GM12878 (cell line): Measurements from ENCODE around the gene GEMIN5. TPM values are rescaled to one million over a fixed set of nuclear protein-coding genes. Genes with fewer than 3 reads are reported as not detected.

Experiments used
- ATAC-seq: fragments of 200-7000 bp; cut with Tn5 transposase; 3 replicates; pipeline ENCODE4 v1.9.1; 2020; ENCODE audit warnings: mild to moderate bottlenecking, moderate library complexity
- BruUV-seq: library from RNA; stranded (reverse); fragments of 400-500 nt; replicated peaks from 2 replicates; lab custom pipeline; 2021; lab: Mats Ljungman, UMichigan
- CTCF ChIA-PET: fragments of 300-600 bp; sonication (Branson Sonifier 250); formaldehyde crosslinking; extraction: SDS; loops from one replicate; lab custom pipeline; 2021; ENCODE audit warnings: inconsistent platforms; lab: Yijun Ruan, JAX
- POLR2A ChIA-PET: fragments of 350-600 bp; formaldehyde crosslinking; extraction: SDS; loops from one replicate; lab custom pipeline; 2021; ENCODE audit warnings: inconsistent platforms; lab: Charles Lee
- RAD21 ChIA-PET: fragments of 300-600 bp; sonication (Branson Sonifier 250); formaldehyde crosslinking; loops from one replicate; lab custom pipeline; 2023; ENCODE audit warnings: antibody characterized with exemption; ENCODE audit not compliant: unreplicated experiment; lab: Charles Lee
- SMC1A ChIA-PET: fragments of 300-600 bp; sonication (Branson Sonifier 250); formaldehyde crosslinking; loops from one replicate; lab custom pipeline; 2023; ENCODE audit not compliant: unreplicated experiment, uncharacterized antibody; lab: Charles Lee
- DNase-seq: peaks from one replicate; pipeline ENCODE4 v3.0.0-alpha.2; 2011; ENCODE audit warnings: low read depth, low spot score
- FAIRE-seq: peaks from 3 replicates; lab custom pipeline; 2011; peaks lifted over from hg19 to GRCh38; lab: Jason Lieb, UNC
- H2AFZ ChIP-seq: 2 replicates; pipeline ENCODE4 v1.6.0; 2011; ENCODE audit warnings: low read depth, low read length, control low read depth; ENCODE audit not compliant: control insufficient read depth
- H3K27ac ChIP-seq: 2 replicates; pipeline ENCODE4 v1.5.1; 2011; ENCODE audit warnings: control low read depth; ENCODE audit not compliant: control insufficient read depth, insufficient read depth
- H3K27me3 ChIP-seq, 2 experiments: replicated peaks in 1 of 2; 2 replicates each; pipeline versions ENCODE4 v1.6.0 to v1.6.1; 2011; ENCODE audit warnings: low read length in 1 of 2; ENCODE audit not compliant: control insufficient read depth in 2 of 2, insufficient read depth in 2 of 2
- H3K36me3 ChIP-seq, 2 experiments: 2 replicates each; pipeline ENCODE4 v1.5.1; 2011; ENCODE audit warnings: low read length in 1 of 2; ENCODE audit not compliant: control insufficient read depth in 2 of 2, insufficient read depth in 2 of 2
- H3K4me1 ChIP-seq: 2 replicates; pipeline ENCODE4 v1.6.1; 2011; ENCODE audit warnings: mild to moderate bottlenecking, low read length, moderate library complexity, mixed read lengths; ENCODE audit not compliant: control insufficient read depth, insufficient read depth
- H3K4me2 ChIP-seq: 2 replicates; pipeline ENCODE4 v1.6.0; 2011; ENCODE audit warnings: control low read depth; ENCODE audit not compliant: control insufficient read depth, insufficient read depth
- H3K4me3 ChIP-seq: fragments of 200-600 bp; sonication (generic); 2 replicates; pipeline ENCODE4 v1.5.1; 2016
- H3K79me2 ChIP-seq: 2 replicates; pipeline ENCODE4 v1.6.0; 2011; ENCODE audit warnings: low read length; ENCODE audit not compliant: control insufficient read depth, insufficient read depth
- H3K9ac ChIP-seq: 2 replicates; pipeline ENCODE4 v1.8.0; 2011; ENCODE audit warnings: low read length, control low read depth, mixed read lengths; ENCODE audit not compliant: control insufficient read depth, insufficient read depth
- H3K9me3 ChIP-seq: replicated peaks from 3 replicates; pipeline ENCODE4 v1.5.1; 2011; ENCODE audit warnings: mild to moderate bottlenecking, low read length; ENCODE audit not compliant: control insufficient read depth, insufficient read depth
- H4K20me1 ChIP-seq: 2 replicates; pipeline ENCODE4 v1.6.0; 2011; ENCODE audit not compliant: control insufficient read depth, insufficient read depth
- ATF7 ChIP-seq: fragments of 450-650 bp; IDR thresholded peaks from 2 replicates; pipeline ENCODE4 v1.6.1; 2016; ENCODE audit warnings: low read depth, mild to moderate bottlenecking
- BACH1 ChIP-seq: fragments of 450-650 bp; IDR thresholded peaks from 2 replicates; pipeline ENCODE4 v1.6.1; 2017; ENCODE audit warnings: mild to moderate bottlenecking, borderline replicate concordance
- CEBPZ ChIP-seq: fragments of 150-350 bp; IDR thresholded peaks from 2 replicates; pipeline ENCODE4 v1.6.1; 2016; ENCODE audit warnings: low read depth, low read length
- IRF4 ChIP-seq: IDR thresholded peaks from 2 replicates; pipeline ENCODE4 v1.6.1; 2011; ENCODE audit warnings: low read depth, low read length
- KAT2A ChIP-seq: conservative IDR thresholded peaks from 2 replicates; pipeline ENCODE4 v1.6.1; 2011; ENCODE audit warnings: low read depth, low read length; ENCODE audit not compliant: control insufficient read depth
- PAX5 ChIP-seq: IDR thresholded peaks from 2 replicates; pipeline ENCODE4 v1.6.1; 2011; ENCODE audit warnings: low read depth, low read length, borderline replicate concordance
- SMC3 ChIP-seq: IDR thresholded peaks from 2 replicates; pipeline ENCODE4 v1.6.1; 2011; ENCODE audit warnings: low read length, improper control_type of control experiment, borderline replicate concordance
- YY1 ChIP-seq: IDR thresholded peaks from 2 replicates; pipeline ENCODE4 v1.6.1; 2011; ENCODE audit warnings: low read depth, mild to moderate bottlenecking, low read length
- in situ Hi-C: fragments of 300-500 bp; cut with MboI; formaldehyde crosslinking; loops from 9 replicates; pipeline ENCODE4 v1.14.3; 2018; ENCODE audit warnings: mixed read lengths
- intact Hi-C: fragments of 100-400 bp; cut with micrococcal nuclease; formaldehyde crosslinking; loops from one replicate; pipeline ENCODE4 v1.14.2; 2022; ENCODE audit not compliant: unreplicated experiment
- polyA plus RNA-seq, 11 experiments: library from polyadenylated mRNA; depleted of rRNA in 4 of 11; unstranded in 6 of 11; stranded (reverse) in 5 of 11; fragments of >200 nt; fragmentation: Nextera tagmentation in 4 of 11; fragmentation: Illumina TruSeq in 1 of 11; extraction: Ambion mirVana in 4 of 11; extraction: Trizol in 1 of 11; gene quantifications; 1 replicate in 1 of 11; 2 replicates in 10 of 11; pipeline versions ENCODE4 v1.2.1 to v1.2.3, GENCODE V29; 2011 to 2016; ENCODE audit warnings: inconsistent platforms in 2 of 11, missing spikeins in 2 of 11, low read depth in 1 of 11
- total RNA-seq, 4 experiments: library from RNA; depleted of rRNA in 3 of 4; stranded (reverse); fragments of >200 nt in 3 of 4; fragmentation: Illumina TruSeq in 1 of 4; extraction: Trizol in 1 of 4; gene quantifications; 2 replicates each; pipeline versions ENCODE4 v1.2.1 to v1.2.3, GENCODE V29; 2013 to 2021
- TF ChIP-seq, protein P1 (sequence below): fragments of 450-650 bp; IDR thresholded peaks from 2 replicates; pipeline ENCODE4 v1.6.1; 2016; ENCODE audit warnings: mild to moderate bottlenecking
- TF ChIP-seq, protein P2 (sequence below): fragments of 450-650 bp; IDR thresholded peaks from 2 replicates; pipeline ENCODE4 v1.6.1; 2017; ENCODE audit warnings: antibody characterized with exemption, mild to moderate bottlenecking, moderate library complexity

Gene GEMIN5
- total and polyA plus RNA-seq, 10 of the 15 experiments (the other 5 are each of a cell fraction or from before 2014, with no cell fraction given), result 6.3 to 29.8 (median 23.3) TPM

DNA sequence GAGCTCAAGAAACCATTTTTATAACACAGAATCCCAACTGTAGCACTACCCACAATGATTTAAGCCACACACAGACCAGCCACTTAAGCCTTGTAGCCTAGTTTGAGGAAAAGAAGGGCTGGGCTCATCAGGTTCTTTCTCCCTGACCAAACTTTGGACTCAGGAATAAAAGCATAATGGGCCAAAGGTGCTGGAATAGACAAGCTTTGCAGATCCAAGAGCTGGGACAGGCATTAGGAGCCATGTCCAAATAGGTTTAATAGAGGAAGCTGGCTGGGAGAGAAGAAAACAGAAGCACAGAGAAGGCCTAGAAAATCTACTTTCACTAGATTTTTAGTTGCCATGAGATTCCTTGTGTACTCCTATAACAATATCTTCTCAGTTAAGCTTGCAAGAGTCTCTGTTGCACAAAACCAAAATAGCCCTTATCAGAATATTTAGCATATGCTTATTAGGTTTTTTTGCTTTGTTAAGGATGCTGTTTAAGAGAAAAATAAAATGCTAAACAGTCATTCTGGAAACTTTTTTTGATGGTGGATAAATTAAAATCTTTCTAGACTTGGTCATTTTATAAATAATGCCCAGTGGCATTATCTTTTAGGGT, 41.3 kb downstream of the GEMIN5 start:
- in situ Hi-C loops (no loop called here), intact Hi-C loops (no loop called here)
- ChIA-PET CTCF (interaction anchor here (0.7 to 1.0 kb wide), 3 partner anchors 15 to 249 kb away, joined by 3 to 5 read pairs (median 3); no protein-coding TSS in a partner anchor), SMC1A (interaction anchor here (0.5 to 1.2 kb wide), 2 partner anchors 11 to 162 kb away, joined by 3 to 5 read pairs; no protein-coding TSS in a partner anchor), RAD21 (no interaction called here), POLR2A (no interaction called here)
- Histone ChIP-seq H3K4me3 (no peak overlapping the region), H3K9me3 (no peaks in the 10 kb centered on the region), H4K20me1 (no peaks in the 10 kb centered on the region), H3K9ac (no peak overlapping the region), H3K27ac (no peak overlapping the region), H3K27me3 (no peaks in the 10 kb centered on the region), H3K4me1 (no peaks in the 10 kb centered on the region), H2AFZ (no peak overlapping the region), H3K36me3 (peaks cover 10 to 20% of the 10 kb centered on the region in 2 experiments), H3K4me2 (no peak overlapping the region), H3K79me2 (no peaks in the 10 kb centered on the region)
- ATAC-seq (no peak), FAIRE-seq (no peak), DNase-seq (no peak)
- BruUV-seq, result no TSS peak
- TF ChIP-seq CEBPZ (no peak), ATF7 (no peak), YY1 (no peak), SMC3 (no peak), PAX5 (no peak), BACH1 (no peak), IRF4 (no peak), KAT2A (no peak)
- TF ChIP-seq, protein P1, sequence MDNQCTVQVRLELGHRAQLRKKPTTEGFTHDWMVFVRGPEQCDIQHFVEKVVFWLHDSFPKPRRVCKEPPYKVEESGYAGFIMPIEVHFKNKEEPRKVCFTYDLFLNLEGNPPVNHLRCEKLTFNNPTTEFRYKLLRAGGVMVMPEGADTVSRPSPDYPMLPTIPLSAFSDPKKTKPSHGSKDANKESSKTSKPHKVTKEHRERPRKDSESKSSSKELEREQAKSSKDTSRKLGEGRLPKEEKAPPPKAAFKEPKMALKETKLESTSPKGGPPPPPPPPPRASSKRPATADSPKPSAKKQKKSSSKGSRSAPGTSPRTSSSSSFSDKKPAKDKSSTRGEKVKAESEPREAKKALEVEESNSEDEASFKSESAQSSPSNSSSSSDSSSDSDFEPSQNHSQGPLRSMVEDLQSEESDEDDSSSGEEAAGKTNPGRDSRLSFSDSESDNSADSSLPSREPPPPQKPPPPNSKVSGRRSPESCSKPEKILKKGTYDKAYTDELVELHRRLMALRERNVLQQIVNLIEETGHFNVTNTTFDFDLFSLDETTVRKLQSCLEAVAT, result no peak
- TF ChIP-seq, protein P2, sequence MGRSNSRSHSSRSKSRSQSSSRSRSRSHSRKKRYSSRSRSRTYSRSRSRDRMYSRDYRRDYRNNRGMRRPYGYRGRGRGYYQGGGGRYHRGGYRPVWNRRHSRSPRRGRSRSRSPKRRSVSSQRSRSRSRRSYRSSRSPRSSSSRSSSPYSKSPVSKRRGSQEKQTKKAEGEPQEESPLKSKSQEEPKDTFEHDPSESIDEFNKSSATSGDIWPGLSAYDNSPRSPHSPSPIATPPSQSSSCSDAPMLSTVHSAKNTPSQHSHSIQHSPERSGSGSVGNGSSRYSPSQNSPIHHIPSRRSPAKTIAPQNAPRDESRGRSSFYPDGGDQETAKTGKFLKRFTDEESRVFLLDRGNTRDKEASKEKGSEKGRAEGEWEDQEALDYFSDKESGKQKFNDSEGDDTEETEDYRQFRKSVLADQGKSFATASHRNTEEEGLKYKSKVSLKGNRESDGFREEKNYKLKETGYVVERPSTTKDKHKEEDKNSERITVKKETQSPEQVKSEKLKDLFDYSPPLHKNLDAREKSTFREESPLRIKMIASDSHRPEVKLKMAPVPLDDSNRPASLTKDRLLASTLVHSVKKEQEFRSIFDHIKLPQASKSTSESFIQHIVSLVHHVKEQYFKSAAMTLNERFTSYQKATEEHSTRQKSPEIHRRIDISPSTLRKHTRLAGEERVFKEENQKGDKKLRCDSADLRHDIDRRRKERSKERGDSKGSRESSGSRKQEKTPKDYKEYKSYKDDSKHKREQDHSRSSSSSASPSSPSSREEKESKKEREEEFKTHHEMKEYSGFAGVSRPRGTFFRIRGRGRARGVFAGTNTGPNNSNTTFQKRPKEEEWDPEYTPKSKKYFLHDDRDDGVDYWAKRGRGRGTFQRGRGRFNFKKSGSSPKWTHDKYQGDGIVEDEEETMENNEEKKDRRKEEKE, result no peak
